Heart right ventricle (tissue), 16 donors: ENCODE data around the gene DARS1. TPM values are rescaled to one million over a fixed set of nuclear protein-coding genes. Genes with fewer than 3 reads are reported as not detected.

ENCODE experiments used
- ATAC-seq, 8 donors: fragments of 200-7000 bp; cut with Tn5 transposase; one replicate each; pipeline ENCODE4 v1.9.1; 2020; ENCODE audit warnings: mild to moderate bottlenecking in 8 of 8, moderate library complexity in 8 of 8, moderate number of reproducible peaks in 1 of 8
- DNase-seq, 2 donors: peaks; one replicate each; pipeline ENCODE4 v3.0.0-alpha.2; 2020
- H3K27ac ChIP-seq, 10 donors: fragments of 200-600 bp; sonication (generic) in 2 of 10; one replicate each; pipeline versions ENCODE4 v1.5.0 to v1.8.0; 2020 to 2022; ENCODE audit warnings: mild to moderate bottlenecking in 3 of 10
- H3K27me3 ChIP-seq, 7 donors: fragments of 200-600 bp; one replicate each; pipeline ENCODE4 v1.8.0; 2021 to 2022; ENCODE audit warnings: mild to moderate bottlenecking in 2 of 7
- H3K36me3 ChIP-seq, 9 donors: fragments of 200-600 bp; sonication (generic) in 1 of 9; one replicate each; pipeline versions ENCODE4 v1.5.0 to v1.8.0; 2020 to 2022; ENCODE audit warnings: mild to moderate bottlenecking in 2 of 9
- H3K4me1 ChIP-seq, 9 donors: fragments of 200-600 bp; sonication (generic) in 1 of 9; one replicate each; pipeline versions ENCODE4 v1.5.0 to v1.8.0; 2020 to 2022; ENCODE audit warnings: mild to moderate bottlenecking in 4 of 9
- H3K4me3 ChIP-seq, 10 donors: fragments of 200-600 bp; sonication (generic) in 2 of 10; one replicate each; pipeline versions ENCODE4 v1.5.0 to v1.8.0; 2020 to 2022; ENCODE audit warnings: mild to moderate bottlenecking in 7 of 10, moderate library complexity in 2 of 10
- H3K9me3 ChIP-seq, 11 donors: fragments of 200-600 bp in 10 of 11; sonication (generic) in 2 of 11; one replicate each; pipeline versions ENCODE4 v1.5.0 to v1.8.0; 2013 to 2022; ENCODE audit warnings: mild to moderate bottlenecking in 2 of 11, control low read depth in 1 of 11, moderate library complexity in 1 of 11
- CTCF ChIP-seq, 9 donors: fragments of 200-600 bp; sonication (generic) in 2 of 9; IDR thresholded peaks; one replicate each; pipeline versions ENCODE4 v1.5.0 to v1.8.0; 2021 to 2022; ENCODE audit warnings: antibody characterized with exemption in 9 of 9, mild to moderate bottlenecking in 5 of 9, moderate library complexity in 1 of 9
- WGBS, 2 donors: extraction: QIAGEN DNeasy Blood & Tissue Kit; methylation state at CpG; one replicate each; pipeline ENCODE4 v1.1.7; 2013; ENCODE audit warnings: inconsistent platforms in 1 of 2; 5-methylcytosine and 5-hydroxymethylcytosine counted together
- intact Hi-C, 10 donors: fragments of 100-400 bp; cut with DNase I; formaldehyde crosslinking; loops; one replicate each; pipeline versions ENCODE4 v1.11.1 to v1.14.2; 2022
- polyA plus RNA-seq, 2 donors: library from polyadenylated mRNA; stranded (reverse); fragments of 200-250 nt; gene quantifications; one replicate each; pipeline ENCODE4 v1.2.3, GENCODE V29; 2013
- total RNA-seq, 10 donors: library from RNA; stranded (reverse); fragmentation: NEBNext Ultra II Directional in 3 of 10; extraction: Animal tissue kit (Norgen Biotek cat#: 25700) in 3 of 10; gene quantifications; one replicate each; pipeline versions ENCODE4 v1.2.1 to v1.2.4, GENCODE V29; 2021 to 2023
- donor health status: Arrhythmogenic right ventricular cardiomyopathy.
- donor health status: ischemic (EF 13 %, LVEDD 7.1; RV severe dilation, severe dysfunction).
- donor health status: healthy with polysubstance abuse.
- donor health status: DM: no; HTN: yes; CAD: no.
- donor health status: DM: no; HTN: no; CAD: no.
- donor health status: ischemic (EF 25% LVEDD 6.9; RV normal size, moderate dysfunction).
- donor health status: ischemic (EF 25% LVEDD 5.7; RV mildly dilated, moderate dysfunction).
- donor health status: healthy.
- donor health status: DM: yes; HTN: yes; CAD: no.
- donor health status: Ischemic cardiomyopathy.
- donor health status: ischemic (EF 35%, LVEDD 5.7; RV mildly dilated, moderate dysfunction).
- donor health status: nonischemic (EF 11% LVEDD 7.7; RV severe dilation, severe dysfunction).
- donor health status: DM: yes; HTN: yes; CAD: no.
- donor health status: PGD.
- donor health status: ischemic (EF 29% LVEDD 5.4; RV normal size, mild dysfunction).
- donor health status: nonischemic (EF 23%, LVEDD 6.1; RV moderate dilation, normal function).

The DARS1 gene
- total and polyA plus RNA-seq, 12 donors, result 47.8 to 136 (median 65.7) TPM

GRCh38 chr2:135991861-135992260, 6.4 kb upstream of the DARS1 start:
- Histone ChIP-seq H3K27ac (no peak overlapping the region), H3K4me3 (no peak overlapping the region), H3K27me3 (no peaks in the 10 kb centered on the region), H3K9me3 (no peaks in the 10 kb centered on the region), H3K36me3 (no peaks in the 10 kb centered on the region), H3K4me1 (peaks cover 0 to 18% (median 0%) of the 10 kb centered on the region in 9 donors)
- no peak for ATAC-seq
- no peak for DNase-seq
- intact Hi-C loops, result no loop called here
- TF ChIP-seq CTCF (IDR thresholded peaks at IDR 0.05), result no peak
- WGBS, 2 donors, result 94 to 97% methylated on average over 4 of the region's 4 CpGs

- 61 to 75% methylated on average over 2 of the region's 2 CpGs for WGBS, 2 donors
- Histone ChIP-seq H3K9me3 (no peaks in the 10 kb centered on the region), H3K4me3 (no peak overlapping the region), H3K27me3 (no peaks in the 10 kb centered on the region), H3K4me1 (peaks cover 0 to 44% (median 29%) of the 10 kb centered on the region in 9 donors), H3K27ac (peak overlapping the region in 8 of 10 donors; percentile 10 to 98 (median 51)), H3K36me3 (peaks cover 0 to 8% (median 0%) of the 10 kb centered on the region in 9 donors)
- intact Hi-C loops, result loop anchor here in 4 of 10 donors (5.0 to 10.0 kb wide), 2 partner anchors 40 to 127 kb away; partner anchors contain the start of gene CXCR4 (in 2 of the 4)
- no peak for TF ChIP-seq CTCF (IDR thresholded peaks at IDR 0.05)
- peak in 2 of 8 donors; percentile 5 to 17 for ATAC-seq
- peak in 1 of 2 donors; percentile 9 for DNase-seq
Observed at GRCh38 chr2:135987441-135987840, 2.0 kb upstream of the DARS1 start.

GRCh38 chr2:135986507-135986906, 1.1 kb upstream of the DARS1 start:
- 90 to 92% methylated on average over 5 of the region's 5 CpGs for WGBS, 2 donors
- no peaks in the 10 kb centered on the region for H3K9me3 ChIP-seq
- H3K36me3 ChIP-seq, result peaks cover 0 to 17% (median 4%) of the 10 kb centered on the region in 9 donors
- intact Hi-C loops, result loop anchor here in 4 of 10 donors (5.0 to 10.0 kb wide), 2 partner anchors 41 to 128 kb away; partner anchors contain the start of gene CXCR4 (in 2 of the 4)
- no peaks in the 10 kb centered on the region for H3K27me3 ChIP-seq
- H3K4me1 ChIP-seq, result peaks cover 0 to 44% (median 29%) of the 10 kb centered on the region in 9 donors
- ATAC-seq, result no peak
- peak overlapping the region in 8 of 10 donors; percentile 47 to 100 (median 98) for H3K27ac ChIP-seq
- DNase-seq, result no peak
- TF ChIP-seq CTCF (IDR thresholded peaks at IDR 0.05), result no peak
- H3K4me3 ChIP-seq, result no peak overlapping the region

GRCh38 chr2:135985826-135986393, 484 bp upstream of the DARS1 start:
- Histone ChIP-seq H3K27me3 (no peaks in the 10 kb centered on the region), H3K27ac (peak overlapping the region; percentile 88 to 100 (median 98)), H3K4me3 (peak overlapping the region; percentile 75 to 98 (median 90)), H3K36me3 (peaks cover 0 to 23% (median 4%) of the 10 kb centered on the region in 9 donors), H3K9me3 (no peaks in the 10 kb centered on the region), H3K4me1 (peaks cover 0 to 48% (median 30%) of the 10 kb centered on the region in 9 donors)
- intact Hi-C loops, result loop anchor here in 4 of 10 donors (5.0 to 10.0 kb wide), 2 partner anchors 41 to 129 kb away; partner anchors contain the start of gene CXCR4 (in 2 of the 4)
- 23 to 27% methylated on average over 19 of the region's 19 CpGs for WGBS, 2 donors
- TF ChIP-seq CTCF (IDR thresholded peaks at IDR 0.05), result no peak
- peak in 7 of 8 donors; percentile 23 to 61 (median 44) for ATAC-seq
- DNase-seq, result no peak
